HG03280 (cell line): Measurements from ENCODE around the gene CLMP.
"Not testable (repeated sequence)": the region's sequence is repeated elsewhere in the genome, so short reads cannot be mapped to it uniquely, and the experiment has no call there.

Source experiments
- ATAC-seq: cut with Tn5 transposase; IDR thresholded peaks from one replicate; pipeline ENCODE4 v1.9.1; 2021; ENCODE audit warnings: mild to moderate bottlenecking, moderate library complexity; ENCODE audit not compliant: unreplicated experiment

CLMP gene

DNA sequence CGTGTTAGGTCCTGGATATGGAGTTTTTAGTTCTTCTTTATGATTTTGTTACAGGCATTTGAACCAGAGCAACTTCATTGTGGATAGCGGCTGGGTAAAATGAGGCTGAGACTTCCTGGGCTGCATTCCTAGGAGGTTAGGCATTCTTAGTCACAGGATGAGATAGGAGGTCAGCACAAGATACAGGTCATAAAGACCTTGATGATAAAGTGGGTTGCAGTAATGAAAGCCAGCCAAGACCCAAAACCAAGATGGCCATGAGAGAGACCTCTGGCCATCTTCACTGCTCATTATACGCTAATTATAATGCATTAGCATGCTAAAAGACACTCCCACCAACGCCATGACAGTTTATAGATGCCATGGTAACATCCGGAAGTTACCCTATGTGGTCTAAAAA lies 23.4 kb upstream of the CLMP start:
- no peak for ATAC-seq

DNA sequence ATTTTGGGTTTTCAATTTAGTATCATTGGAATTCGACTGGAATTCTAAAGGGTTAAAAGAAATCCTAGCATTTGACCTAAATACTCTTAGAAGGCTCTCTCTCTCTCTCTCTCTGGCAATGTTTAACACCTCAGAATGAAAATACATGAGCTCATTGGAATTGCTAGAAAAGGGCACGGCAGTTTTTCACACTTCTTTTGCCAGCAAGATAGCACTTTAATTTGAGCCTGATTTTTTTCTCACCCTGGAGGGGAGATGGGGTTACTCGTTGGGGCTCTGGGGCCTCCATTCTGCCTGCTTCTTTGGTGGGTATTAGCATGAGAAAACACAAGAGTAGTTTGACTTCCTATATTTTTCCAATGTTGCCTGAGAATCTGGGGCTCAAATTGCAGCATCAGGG lies 22.8 kb upstream of the CLMP start:
- no peak for ATAC-seq

GRCh38 chr11:123216249-123216648 lies 21.2 kb upstream of the CLMP start:
- ATAC-seq = no peak

- ATAC-seq = no peak
Observed at GRCh38 chr11:123214940-123215339, 19.9 kb upstream of the CLMP start.

DNA sequence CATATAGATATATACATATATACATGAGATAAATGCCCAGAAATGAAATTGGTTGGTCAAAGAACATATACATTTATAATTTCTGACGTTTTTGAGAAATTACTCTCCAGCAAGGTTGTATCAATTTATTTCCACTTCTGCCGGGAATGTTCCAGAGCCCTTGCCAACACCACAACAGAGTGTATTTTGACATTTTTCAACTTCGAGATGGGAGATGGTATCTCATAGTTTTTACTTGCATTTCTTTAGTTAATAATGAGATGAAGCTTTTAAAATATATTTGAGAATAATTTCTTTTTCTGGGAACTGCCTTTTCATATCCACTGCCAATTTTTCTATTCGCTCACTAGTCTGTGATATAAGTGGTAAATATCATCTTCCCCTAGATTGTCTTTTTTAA lies 19.3 kb upstream of the CLMP start:
- ATAC-seq = no peak

DNA sequence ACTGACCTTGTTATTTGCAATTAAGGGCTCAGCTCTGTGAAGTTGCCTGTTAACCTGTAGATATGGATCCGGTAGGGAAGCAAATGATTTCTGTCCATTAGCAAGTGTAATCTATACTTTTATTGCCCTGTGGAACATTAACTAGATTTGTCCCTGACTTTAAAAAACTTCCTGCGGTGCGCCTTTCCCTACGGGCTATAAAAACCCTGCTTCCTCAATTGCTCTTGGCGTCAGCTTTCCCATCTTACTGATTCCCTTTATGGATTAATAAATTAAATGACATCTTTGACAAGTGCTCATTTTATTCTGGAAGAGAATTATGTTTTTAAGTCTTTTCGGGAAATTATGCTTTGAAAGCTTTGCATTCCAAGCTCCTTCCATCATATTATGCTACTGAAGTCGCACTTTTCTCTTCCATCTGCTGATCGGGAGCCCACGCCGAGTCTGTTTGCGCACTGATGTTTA lies 18.3 kb upstream of the CLMP start:
- ATAC-seq = no peak

- ATAC-seq = no peak
Observed at GRCh38 chr11:123212406-123212805, 17.4 kb upstream of the CLMP start.

DNA sequence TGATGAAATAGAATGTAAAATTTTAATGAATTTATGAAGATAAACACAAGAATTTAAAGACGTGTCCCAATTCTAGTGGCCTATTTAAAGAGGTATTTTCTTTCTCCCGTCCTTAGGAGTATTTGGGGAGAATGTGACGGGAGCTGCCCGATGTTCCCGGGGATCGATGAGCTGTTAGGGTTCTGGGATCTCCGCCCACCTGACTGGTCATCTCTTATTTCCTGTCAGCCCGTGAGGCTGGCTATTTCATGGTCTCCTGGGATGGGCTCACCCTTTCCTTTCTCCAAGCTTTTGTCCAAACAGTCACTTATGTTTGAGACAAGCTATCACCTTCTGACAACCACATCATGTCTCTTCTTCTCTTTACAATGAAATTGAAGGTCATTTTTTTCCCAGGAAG lies 16.9 kb upstream of the CLMP start:
- no peak for ATAC-seq

- no peak for ATAC-seq
Observed at GRCh38 chr11:123211149-123211852, 16.3 kb upstream of the CLMP start.

- ATAC-seq = no peak
Observed at GRCh38 chr11:123209591-123209990, 14.5 kb upstream of the CLMP start.

DNA sequence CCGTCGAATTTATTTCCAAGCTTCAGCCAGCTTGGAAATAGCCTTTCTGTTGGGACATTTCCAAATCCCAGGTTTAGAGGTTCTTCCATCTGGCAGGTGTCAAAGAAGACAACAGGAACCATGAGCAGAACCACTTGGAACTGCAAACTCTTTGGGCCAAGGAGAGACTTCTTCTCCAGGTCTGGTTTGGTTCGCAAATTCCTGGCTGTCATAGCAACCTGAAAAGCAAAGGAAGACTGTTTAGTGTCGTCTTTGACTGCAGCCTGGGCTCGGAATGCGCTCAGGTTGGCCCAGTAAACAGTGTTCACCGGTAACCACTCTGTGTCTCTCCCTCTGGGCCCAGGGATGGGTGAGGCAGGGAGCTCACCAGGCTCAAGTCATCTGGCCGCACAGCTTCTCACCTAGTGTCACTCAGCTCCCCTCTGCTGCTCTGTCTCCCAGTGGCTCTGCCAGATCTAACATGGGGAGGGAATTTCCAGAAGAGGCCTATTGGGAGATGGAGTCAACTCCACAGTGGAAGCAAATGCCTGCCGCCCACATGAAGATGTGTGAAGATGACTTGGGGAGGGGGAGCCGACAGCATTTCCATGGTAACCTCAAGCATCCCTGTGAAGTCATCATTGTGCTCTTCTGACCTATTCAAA lies 11.9 kb upstream of the CLMP start:
- no peak for ATAC-seq

GRCh38 chr11:123206055-123206454 lies 11.0 kb upstream of the CLMP start:
- not testable (repeated sequence) for ATAC-seq

- no peak for ATAC-seq
Observed at GRCh38 chr11:123203934-123204333, 8.9 kb upstream of the CLMP start.

- ATAC-seq = no peak
Observed at GRCh38 chr11:123203471-123203870, 8.4 kb upstream of the CLMP start.

- ATAC-seq = no peak
Observed at GRCh38 chr11:123202155-123203151, 7.4 kb upstream of the CLMP start.

DNA sequence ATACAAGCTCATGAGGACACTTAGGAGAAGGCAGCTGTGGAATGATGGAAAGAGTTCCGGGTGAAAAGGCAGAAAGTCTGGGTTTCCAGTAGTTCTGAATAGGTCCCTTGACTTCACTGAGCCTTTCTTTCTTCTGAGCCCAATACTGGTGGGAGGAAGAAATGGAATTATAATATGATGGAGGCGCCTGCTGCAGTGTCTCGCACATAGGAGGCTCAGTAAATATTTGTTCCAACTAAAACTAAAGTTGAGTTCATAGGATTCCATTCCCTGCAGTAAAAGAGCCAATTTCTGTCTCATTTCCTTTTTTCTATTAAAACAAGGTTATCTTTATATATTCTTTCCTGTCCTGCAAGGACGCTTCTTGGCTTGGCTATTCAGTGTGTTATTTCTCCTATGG lies 5.2 kb upstream of the CLMP start:
- no peak for ATAC-seq

DNA sequence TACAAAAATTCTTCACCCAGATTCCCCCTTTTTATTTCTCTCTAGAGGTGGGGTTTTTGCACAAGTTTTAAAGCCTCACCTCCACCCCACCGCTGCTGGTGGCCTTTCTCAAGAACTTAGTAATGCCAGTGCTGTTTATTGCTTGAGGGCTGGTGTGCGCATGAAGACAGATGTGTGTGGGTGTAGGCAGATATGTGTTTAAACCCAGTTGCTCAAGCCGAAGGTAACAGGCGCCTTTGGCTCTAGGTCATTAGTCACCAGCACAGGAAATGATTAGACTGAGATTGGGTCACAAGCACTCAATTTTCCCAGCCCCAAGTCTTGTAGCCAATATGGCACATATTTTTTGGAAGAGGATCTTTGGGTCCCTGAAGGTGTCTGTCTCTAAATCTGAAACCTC lies 2.7 kb upstream of the CLMP start:
- ATAC-seq = no peak

GRCh38 chr11:123196060-123196714 lies 1.1 kb upstream of the CLMP start:
- no peak for ATAC-seq

GRCh38 chr11:123194337-123195187 lies 486 bp downstream of the CLMP start:
- no peak for ATAC-seq

DNA sequence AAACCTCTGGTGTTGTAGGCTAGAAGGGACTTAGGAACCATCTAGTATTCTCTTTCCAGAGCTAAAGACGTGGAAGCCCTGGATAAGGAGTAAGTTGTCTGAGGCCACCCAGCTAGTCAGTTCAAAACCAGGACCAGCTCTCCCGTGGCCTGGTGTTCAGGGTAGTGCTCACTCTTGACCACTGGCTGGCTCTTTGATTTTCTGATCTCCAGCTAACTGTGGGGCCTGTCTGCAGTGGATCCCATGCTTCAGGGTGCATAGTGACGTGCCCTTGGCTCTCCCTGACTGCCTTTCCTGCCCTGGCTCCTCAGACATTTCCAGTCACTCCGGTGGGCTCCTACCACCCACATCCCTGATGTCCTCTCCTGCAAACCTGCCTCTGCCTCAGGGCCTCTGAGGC lies 1.3 kb downstream of the CLMP start:
- ATAC-seq = no peak
